Pancreas (tissue), 10 donors: Measurements from ENCODE around the gene ARMCX1. TPM values are rescaled to one million over a fixed set of nuclear protein-coding genes. Genes with fewer than 3 reads are reported as not detected.
"Not testable (repeated sequence)": the region's sequence is repeated elsewhere in the genome, so short reads cannot be mapped to it uniquely, and the experiment has no call there.

ENCODE experiments used
- ATAC-seq, 4 donors: fragments of 200-7000 bp; cut with Tn5 transposase; one replicate each; pipeline versions ENCODE4 v1.8.0 to v1.9.1; 2020; ENCODE audit warnings: mild to moderate bottlenecking in 4 of 4, moderate library complexity in 4 of 4
- DNase-seq, 6 donors: peaks; one replicate each; pipeline ENCODE4 v3.0.0-alpha.2; 2020
- FAIRE-seq: peaks from 2 replicates; lab custom pipeline; 2012; peaks lifted over from hg19 to GRCh38; lab: Jason Lieb, UNC
- H3K27ac ChIP-seq, 4 donors: fragments of 200-600 bp; sonication (generic); 1 replicate in 3 of 4; 2 replicates in 1 of 4; pipeline versions ENCODE4 v1.5.0 to v1.8.0; 2020
- H3K27me3 ChIP-seq, 4 donors: fragments of 200-600 bp; one replicate each; pipeline ENCODE4 v1.8.0; 2021
- H3K36me3 ChIP-seq, 3 donors: fragments of 200-600 bp; sonication (generic) in 1 of 3; one replicate each; pipeline versions ENCODE4 v1.5.0 to v1.8.0; 2020 to 2021
- H3K4me1 ChIP-seq, 3 donors: fragments of 200-600 bp; one replicate each; pipeline ENCODE4 v1.8.0; 2021
- H3K4me3 ChIP-seq, 4 donors: fragments of 200-600 bp; sonication (generic) in 2 of 4; one replicate each; pipeline versions ENCODE4 v1.5.0 to v1.8.0; 2020 to 2021
- H3K9me3 ChIP-seq, 4 donors: fragments of 200-600 bp; one replicate each; pipeline ENCODE4 v1.8.0; 2021
- CTCF ChIP-seq, 4 donors: fragments of 200-600 bp; sonication (generic) in 3 of 4; IDR thresholded peaks; one replicate each; pipeline versions ENCODE4 v1.5.0 to v1.8.0; 2021; ENCODE audit warnings: antibody characterized with exemption in 4 of 4
- WGBS, 2 donors: extraction: QIAGEN DNeasy Blood & Tissue Kit; methylation state at CpG; one replicate each; pipeline ENCODE4 v1.1.7; 2013; 5-methylcytosine and 5-hydroxymethylcytosine counted together
- intact Hi-C, 3 donors: fragments of 100-400 bp; cut with DNase I; formaldehyde crosslinking; loops; one replicate each; pipeline versions ENCODE4 v1.11.1 to v1.14.2; 2022
- polyA plus RNA-seq, 2 donors: library from polyadenylated mRNA; stranded (reverse); fragments of 200-250 nt; gene quantifications; one replicate each; pipeline ENCODE4 v1.2.3, GENCODE V29; 2013
- total RNA-seq, 6 donors: library from RNA; stranded (reverse); fragmentation: NEBNext Ultra II Directional in 4 of 6; extraction: Animal tissue kit (Norgen Biotek cat#: 25700) in 4 of 6; gene quantifications; one replicate each; pipeline versions ENCODE4 v1.2.1 to v1.2.4, GENCODE V29; 2021 to 2023
- donor health status: healthy with polysubstance abuse.
- donor health status: DM: no; HTN: no; CAD: no; lungs with moderate emphysema.
- donor health status: DM: no; HTN: no; CAD: no.
- donor health status: control.
- donor health status: control.
- donor health status: Bipolar disorder and iron deficiency.
- donor health status: DM: yes; HTN: yes; CAD: no.
- donor health status: DM: no; HTN: no; CAD: no.
- donor health status: DM: no; HTN: no; CAD: no.
- donor health status: DM: yes; HTN: yes; CAD: no.

Gene ARMCX1
- total RNA-seq: 10 to 100 TPM in 2 of 6 donors, 1 to 10 TPM in 4; 5.2 to 14.2 (median 9.7) TPM
- polyA plus RNA-seq: 10 to 100 TPM in 1 of 2 donors, 1 to 10 TPM in 1; 9.0 to 16.8 TPM

DNA sequence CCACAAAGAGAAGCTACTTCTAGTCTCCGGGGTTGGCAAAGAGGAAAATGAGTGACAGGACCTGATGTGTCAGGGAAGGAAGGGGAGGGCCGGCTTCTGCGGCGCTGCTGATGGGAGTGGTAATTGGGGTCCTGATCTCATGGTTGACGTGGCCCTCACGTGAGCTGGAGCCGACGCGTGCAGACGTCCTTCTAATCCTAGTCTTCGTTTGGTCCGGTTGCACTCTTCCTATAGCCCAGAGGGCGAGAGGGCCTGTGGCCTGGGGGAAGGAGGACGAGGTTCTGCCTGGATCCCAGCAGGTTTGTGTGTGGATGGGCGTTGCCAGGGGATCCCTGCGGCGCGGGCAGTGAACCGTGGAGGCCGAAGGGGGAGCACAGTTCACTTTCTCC is at the start of gene ARMCX1:
Gene ARMCX1, plus strand, starts transcription at position 186 of the 389 bp plus-strand sequence. CDS start 2,384 bp downstream, outside the sequence.
- peak within 1 kb of the TSS in 2 of 4 donors; percentile 15 to 71 for H3K27ac ChIP-seq
- peak; percentile 85 to 92 (median 87) for ATAC-seq
- FAIRE-seq: no peak
- intact Hi-C loops: no loop called here
- no peak for TF ChIP-seq CTCF (IDR thresholded peaks at IDR 0.05)
- peak within 1 kb of the TSS; percentile 9 to 50 (median 42) for H3K4me3 ChIP-seq
- H3K9me3 ChIP-seq: no peaks in the 10 kb centered on the region
- H3K27me3 ChIP-seq: no peaks in the 10 kb centered on the region
- WGBS, 2 donors: 1 to 28% methylated on average over 20 of the region's 20 CpGs
- H3K36me3 ChIP-seq: no peaks in the 10 kb centered on the region
- peak; percentile 32 to 73 (median 55) for DNase-seq
- no peaks in the 10 kb centered on the region for H3K4me1 ChIP-seq

GRCh38 chrX:101502929-101503328 is 47.4 kb upstream of the ARMCX1 start:
- ATAC-seq, H3K27ac ChIP-seq: not testable (repeated sequence)

GRCh38 chrX:101507372-101507771 is 43.0 kb upstream of the ARMCX1 start:
- ATAC-seq (no peak), FAIRE-seq (peak; percentile 37), DNase-seq (no peak)
- H3K4me1 ChIP-seq: no peaks in the 10 kb centered on the region
- no peaks in the 10 kb centered on the region for H3K27me3 ChIP-seq
- H3K9me3 ChIP-seq: no peaks in the 10 kb centered on the region
- H3K27ac ChIP-seq: no peak overlapping the region
- no peak overlapping the region for H3K4me3 ChIP-seq
- no peaks in the 10 kb centered on the region for H3K36me3 ChIP-seq
- intact Hi-C loops: no loop called here
- no peak for TF ChIP-seq CTCF (IDR thresholded peaks at IDR 0.05)

More at GRCh38 chrX:101502929-101503328, 47.4 kb upstream of the ARMCX1 start:
- whole genome bisulfite sequencing, 2 donors: 80 to 100% methylated on average over 1 of the region's 1 CpG
- FAIRE-seq, H3K4me3 ChIP-seq, H3K27me3 ChIP-seq, DNase-seq, intact Hi-C loops, H3K36me3 ChIP-seq, H3K9me3 ChIP-seq, H3K4me1 ChIP-seq: not testable (repeated sequence)

- TF ChIP-seq CTCF (IDR thresholded peaks at IDR 0.05): no peak
- no peak for FAIRE-seq
- Histone ChIP-seq H3K4me3 (no peak overlapping the region), H3K27me3 (no peaks in the 10 kb centered on the region), H3K9me3 (no peaks in the 10 kb centered on the region), H3K4me1 (no peaks in the 10 kb centered on the region), H3K27ac (no peak overlapping the region), H3K36me3 (no peaks in the 10 kb centered on the region)
- intact Hi-C loops: no loop called here
- no peak for ATAC-seq
- no peak for DNase-seq
- WGBS, 2 donors: 73 to 94% methylated on average over 4 of the region's 4 CpGs
These were observed 42.4 kb upstream of the ARMCX1 start for GRCh38 chrX:101507986-101508385.

DNA sequence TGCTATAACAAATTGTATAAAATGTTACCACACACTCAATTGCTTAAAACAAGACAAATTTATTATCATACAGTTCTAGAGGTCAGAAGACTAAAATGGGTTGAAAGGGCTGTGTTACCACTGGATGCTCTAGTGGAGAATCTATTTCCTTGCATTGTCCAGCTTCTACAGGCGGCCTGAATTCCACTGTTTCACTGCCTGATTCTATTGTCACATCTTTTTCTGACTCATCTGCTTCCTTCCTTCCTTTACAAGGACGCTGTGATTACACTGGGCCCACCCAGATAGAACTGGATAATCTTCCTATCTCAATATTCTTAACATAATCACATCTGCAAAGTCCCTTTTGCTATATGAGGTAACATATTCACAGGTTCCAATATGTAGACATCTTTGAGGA is 19.4 kb upstream of the ARMCX1 start:
- Histone ChIP-seq H3K4me3 (no peak overlapping the region), H3K27ac (no peak overlapping the region), H3K9me3 (no peaks in the 10 kb centered on the region), H3K36me3 (no peaks in the 10 kb centered on the region), H3K27me3 (no peaks in the 10 kb centered on the region), H3K4me1 (no peaks in the 10 kb centered on the region)
- 48 to 84% methylated on average over 2 of the region's 2 CpGs for WGBS, 2 donors
- FAIRE-seq (no peak), DNase-seq (no peak), ATAC-seq (no peak)
- intact Hi-C loops: no loop called here
- TF ChIP-seq CTCF (IDR thresholded peaks at IDR 0.05): no peak
